ENCODE results near the gene SHROOM1.

SHROOM1 gene

GRCh38 chr5:132822650-132823480, 7.6 kb downstream of the SHROOM1 start:
- no peak for TF ChIP-seq CTCF (IDR thresholded peaks at IDR 0.05; ENCODE audit: low read depth, low read length)
- no peak for DNase-seq (ENCODE audit: extremely low read depth, low read depth)

- no peak for DNase-seq (ENCODE audit: extremely low read depth, low read depth)
- TF ChIP-seq CTCF (IDR thresholded peaks at IDR 0.05; ENCODE audit: low read depth, low read length) = no peak
These were observed 8.7 kb downstream of the SHROOM1 start for GRCh38 chr5:132821791-132822190.

- TF ChIP-seq CTCF (IDR thresholded peaks at IDR 0.05; ENCODE audit: low read depth, low read length) = no peak
- DNase-seq (ENCODE audit: extremely low read depth, low read depth) = no peak
These were observed 9.1 kb downstream of the SHROOM1 start for GRCh38 chr5:132821350-132821749.

- DNase-seq (ENCODE audit: extremely low read depth, low read depth) = peak; percentile 79
- TF ChIP-seq CTCF (IDR thresholded peaks at IDR 0.05; ENCODE audit: low read depth, low read length) = peak; percentile 86
These were observed 10.2 kb downstream of the SHROOM1 start for GRCh38 chr5:132820162-132820754.

GRCh38 chr5:132819468-132819867, 11.0 kb downstream of the SHROOM1 start:
- no peak for TF ChIP-seq CTCF (IDR thresholded peaks at IDR 0.05; ENCODE audit: low read depth, low read length)
- no peak for DNase-seq (ENCODE audit: extremely low read depth, low read depth)

DNA sequence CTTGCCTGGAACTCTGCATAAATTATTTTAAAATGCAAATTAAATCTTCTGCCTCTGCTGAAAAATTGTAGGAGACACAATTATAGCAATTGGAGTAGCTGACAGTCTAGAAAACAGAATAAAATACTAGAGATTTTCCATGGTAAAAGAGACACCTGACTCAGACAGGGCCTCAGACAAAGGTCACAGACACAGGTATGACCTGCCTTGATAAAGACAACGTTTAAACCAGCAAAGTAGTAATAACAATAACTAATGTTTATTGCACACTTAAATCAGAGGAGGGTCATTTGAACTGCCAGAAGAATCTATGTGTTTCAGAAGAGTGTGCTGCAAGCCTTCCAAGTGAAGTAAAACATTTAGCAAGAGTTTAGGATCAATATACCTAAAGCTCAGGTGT, 13.4 kb downstream of the SHROOM1 start:
- TF ChIP-seq CTCF (IDR thresholded peaks at IDR 0.05; ENCODE audit: low read depth, low read length) = no peak
- no peak for DNase-seq (ENCODE audit: extremely low read depth, low read depth)

- no peak for DNase-seq (ENCODE audit: extremely low read depth, low read depth)
- TF ChIP-seq CTCF (IDR thresholded peaks at IDR 0.05; ENCODE audit: low read depth, low read length) = no peak
These were observed 13.9 kb downstream of the SHROOM1 start for GRCh38 chr5:132816554-132816953.
